Activated CD4-positive, alpha-beta memory T cell treated with anti-CD3 and anti-CD28 coated beads for 36 hours (primary cell): ENCODE measurements around the gene PPFIA2. TPM values are rescaled to one million over a fixed set of nuclear protein-coding genes. Genes with fewer than 3 reads are reported as not detected.
"Not testable (repeated sequence)": the region's sequence is repeated elsewhere in the genome, so short reads cannot be mapped to it uniquely, and the experiment has no call there.

ENCODE experiments used
- CTCF ChIA-PET: fragments of 350-600 bp; sonication (Branson Sonifier 250); formaldehyde crosslinking; loops from one replicate; lab custom pipeline; 2021; ENCODE audit warnings: antibody characterized with exemption, inconsistent platforms; lab: Charles Lee
- POLR2A ChIA-PET: fragments of 350-600 bp; sonication (Branson Sonifier 250); formaldehyde crosslinking; loops from one replicate; lab custom pipeline; 2021; ENCODE audit warnings: antibody characterized with exemption; lab: Charles Lee
- DNase-seq: peaks from one replicate; pipeline ENCODE4 v3.0.0-alpha.2; 2020
- H3K27ac Mint-ChIP-seq: one replicate; pipeline ENCODE4 v1.8.0; 2021; ENCODE audit warnings: mixed read lengths
- H3K27me3 Mint-ChIP-seq: one replicate; pipeline ENCODE4 v1.8.0; 2021; ENCODE audit warnings: mixed read lengths
- H3K36me3 Mint-ChIP-seq: one replicate; pipeline ENCODE4 v1.8.0; 2021; ENCODE audit warnings: mixed read lengths
- H3K4me1 Mint-ChIP-seq: one replicate; pipeline ENCODE4 v1.8.0; 2021; ENCODE audit warnings: low read depth, mixed read lengths
- H3K4me3 Mint-ChIP-seq: one replicate; pipeline ENCODE4 v1.8.0; 2021; ENCODE audit warnings: mild to moderate bottlenecking, mixed read lengths
- H3K9me3 Mint-ChIP-seq: one replicate; pipeline ENCODE4 v1.8.0; 2021; ENCODE audit warnings: mixed read lengths
- intact Hi-C: fragments of 100-400 bp; cut with micrococcal nuclease; formaldehyde crosslinking; loops from one replicate; pipeline ENCODE4 v1.15.1; 2023
- total RNA-seq, 2 experiments: library from RNA; stranded (reverse); gene quantifications; one replicate each; pipeline ENCODE4 v1.2.3, GENCODE V29; 2021

PPFIA2 gene
- total RNA-seq, 2 experiments from 2014 or later: not detected

GRCh38 chr12:81726634-81727033 lies 32.5 kb downstream of the PPFIA2 start:
- intact Hi-C loops: no loop called here
- Mint-ChIP-seq H3K27me3 (peaks cover 4% of the 10 kb centered on the region), H3K36me3 (no peaks in the 10 kb centered on the region), H3K4me1 (no peaks in the 10 kb centered on the region), H3K27ac (no peak overlapping the region), H3K4me3 (no peak overlapping the region), H3K9me3 (no peaks in the 10 kb centered on the region)
- POLR2A ChIA-PET: no interaction called here
- CTCF ChIA-PET: no interaction called here
- DNase-seq: no peak

GRCh38 chr12:81723361-81723760 lies 35.8 kb downstream of the PPFIA2 start:
- DNase-seq: no peak
- H3K36me3 Mint-ChIP-seq: no peaks in the 10 kb centered on the region
- no peaks in the 10 kb centered on the region for H3K9me3 Mint-ChIP-seq
- ChIA-PET CTCF (interaction anchor here (1.1 kb wide), 1 partner anchor 13 kb away, joined by 3 read pairs; no protein-coding TSS in a partner anchor), POLR2A (no interaction called here)
- intact Hi-C loops: no loop called here
- peaks cover 4% of the 10 kb centered on the region for H3K27me3 Mint-ChIP-seq
- H3K4me3 Mint-ChIP-seq: no peak overlapping the region
- no peaks in the 10 kb centered on the region for H3K4me1 Mint-ChIP-seq
- H3K27ac Mint-ChIP-seq: no peak overlapping the region

- Mint-ChIP-seq H3K9me3 (no peaks in the 10 kb centered on the region), H3K36me3 (no peaks in the 10 kb centered on the region), H3K27ac (no peak overlapping the region), H3K4me1 (no peaks in the 10 kb centered on the region), H3K4me3 (no peak overlapping the region), H3K27me3 (peaks cover 4% of the 10 kb centered on the region)
- no peak for DNase-seq
- POLR2A ChIA-PET: no interaction called here
- intact Hi-C loops: no loop called here
- CTCF ChIA-PET: no interaction called here
Observed at GRCh38 chr12:81722004-81722403, 37.1 kb downstream of the PPFIA2 start.

GRCh38 chr12:81718616-81719015 lies 40.5 kb downstream of the PPFIA2 start:
- DNase-seq: no peak
- Mint-ChIP-seq H3K4me3 (no peak overlapping the region), H3K9me3 (no peaks in the 10 kb centered on the region), H3K4me1 (no peaks in the 10 kb centered on the region), H3K27ac (no peak overlapping the region), H3K27me3 (no peaks in the 10 kb centered on the region), H3K36me3 (no peaks in the 10 kb centered on the region)
- POLR2A ChIA-PET: no interaction called here
- CTCF ChIA-PET: no interaction called here
- intact Hi-C loops: no loop called here

- Mint-ChIP-seq H3K9me3 (no peaks in the 10 kb centered on the region), H3K4me3 (no peak overlapping the region), H3K27me3 (no peaks in the 10 kb centered on the region), H3K27ac (no peak overlapping the region), H3K4me1 (no peaks in the 10 kb centered on the region), H3K36me3 (no peaks in the 10 kb centered on the region)
- DNase-seq: no peak
- CTCF ChIA-PET: no interaction called here
- intact Hi-C loops: no loop called here
- POLR2A ChIA-PET: no interaction called here
Observed at GRCh38 chr12:81712536-81712935, 46.6 kb downstream of the PPFIA2 start.

- Mint-ChIP-seq H3K36me3 (no peaks in the 10 kb centered on the region), H3K27ac (no peak overlapping the region), H3K9me3 (peaks cover 2% of the 10 kb centered on the region), H3K4me3 (no peak overlapping the region), H3K4me1 (no peaks in the 10 kb centered on the region), H3K27me3 (no peaks in the 10 kb centered on the region)
- no peak for DNase-seq
- POLR2A ChIA-PET: no interaction called here
- CTCF ChIA-PET: no interaction called here
- intact Hi-C loops: no loop called here
Observed at GRCh38 chr12:81705586-81705985, 53.6 kb downstream of the PPFIA2 start.

GRCh38 chr12:81699551-81699950 lies 59.6 kb downstream of the PPFIA2 start:
- Mint-ChIP-seq H3K9me3 (no peaks in the 10 kb centered on the region), H3K4me1 (no peaks in the 10 kb centered on the region), H3K27me3 (no peaks in the 10 kb centered on the region), H3K36me3 (no peaks in the 10 kb centered on the region), H3K4me3 (no peak overlapping the region), H3K27ac (no peak overlapping the region)
- ChIA-PET CTCF (no interaction called here), POLR2A (no interaction called here)
- DNase-seq: no peak
- intact Hi-C loops: no loop called here

GRCh38 chr12:81692008-81692407 lies 67.1 kb downstream of the PPFIA2 start:
- no peak for DNase-seq
- H3K4me3 Mint-ChIP-seq: no peak overlapping the region
- H3K9me3 Mint-ChIP-seq: no peaks in the 10 kb centered on the region
- no peak overlapping the region for H3K27ac Mint-ChIP-seq
- CTCF ChIA-PET: no interaction called here
- POLR2A ChIA-PET: no interaction called here
- no peaks in the 10 kb centered on the region for H3K36me3 Mint-ChIP-seq
- intact Hi-C loops: no loop called here
- no peaks in the 10 kb centered on the region for H3K27me3 Mint-ChIP-seq
- H3K4me1 Mint-ChIP-seq: no peaks in the 10 kb centered on the region

GRCh38 chr12:81683881-81684280 lies 75.3 kb downstream of the PPFIA2 start:
- no peaks in the 10 kb centered on the region for H3K9me3 Mint-ChIP-seq
- ChIA-PET CTCF (no interaction called here), POLR2A (no interaction called here)
- no peaks in the 10 kb centered on the region for H3K36me3 Mint-ChIP-seq
- H3K27me3 Mint-ChIP-seq: no peaks in the 10 kb centered on the region
- H3K4me1 Mint-ChIP-seq: no peaks in the 10 kb centered on the region
- H3K27ac Mint-ChIP-seq: no peak overlapping the region
- no peak for DNase-seq
- no peak overlapping the region for H3K4me3 Mint-ChIP-seq
- intact Hi-C loops: no loop called here

GRCh38 chr12:81679614-81680013 lies 79.5 kb downstream of the PPFIA2 start:
- ChIA-PET CTCF (no interaction called here), POLR2A (no interaction called here)
- Mint-ChIP-seq H3K27ac (no peak overlapping the region), H3K27me3 (no peaks in the 10 kb centered on the region), H3K36me3 (no peaks in the 10 kb centered on the region), H3K4me3 (no peak overlapping the region), H3K4me1 (no peaks in the 10 kb centered on the region), H3K9me3 (no peaks in the 10 kb centered on the region)
- DNase-seq: no peak
- intact Hi-C loops: no loop called here

- Mint-ChIP-seq H3K27ac (no peak overlapping the region), H3K4me3 (no peak overlapping the region), H3K4me1 (peaks cover 4% of the 10 kb centered on the region), H3K27me3 (no peaks in the 10 kb centered on the region), H3K9me3 (no peaks in the 10 kb centered on the region), H3K36me3 (no peaks in the 10 kb centered on the region)
- ChIA-PET POLR2A (no interaction called here), CTCF (no interaction called here)
- intact Hi-C loops: no loop called here
- no peak for DNase-seq
Observed at GRCh38 chr12:81670759-81671158, 88.4 kb downstream of the PPFIA2 start.

- CTCF ChIA-PET: no interaction called here
- Mint-ChIP-seq H3K4me3 (no peak overlapping the region), H3K4me1 (peaks cover 4% of the 10 kb centered on the region), H3K36me3 (no peaks in the 10 kb centered on the region), H3K27ac (no peak overlapping the region), H3K27me3 (no peaks in the 10 kb centered on the region), H3K9me3 (peaks cover 2% of the 10 kb centered on the region)
- POLR2A ChIA-PET: no interaction called here
- intact Hi-C loops: loop anchor here (1.0 kb wide), 2 partner anchors 132 to 142 kb away; no protein-coding TSS in a partner anchor
- DNase-seq: peak; percentile 16
Observed at GRCh38 chr12:81668475-81668874, 90.7 kb downstream of the PPFIA2 start.

- intact Hi-C loops, CTCF ChIA-PET, DNase-seq, H3K27me3 Mint-ChIP-seq, H3K4me3 Mint-ChIP-seq, POLR2A ChIA-PET, H3K9me3 Mint-ChIP-seq, H3K36me3 Mint-ChIP-seq, H3K27ac Mint-ChIP-seq, H3K4me1 Mint-ChIP-seq: not testable (repeated sequence)
Observed at GRCh38 chr12:81659310-81659709, 99.8 kb downstream of the PPFIA2 start.
